Ascending aorta (tissue), 2 donors: ENCODE data around the gene SHISAL1. TPM values are rescaled to one million over a fixed set of nuclear protein-coding genes. Genes with fewer than 3 reads are reported as not detected.

Experiments used
- DNase-seq, 2 donors: peaks; one replicate each; pipeline ENCODE4 v3.0.0-alpha.2; 2019; ENCODE audit warnings: low spot score in 2 of 2
- H3K27ac ChIP-seq, 2 donors: fragments of 200-600 bp; sonication (generic); one replicate each; pipeline ENCODE4 v1.5.1; 2016 to 2017; ENCODE audit warnings: mild to moderate bottlenecking in 1 of 2
- H3K27me3 ChIP-seq: fragments of 200-600 bp; sonication (generic); one replicate; pipeline ENCODE4 v1.5.1; 2017
- H3K36me3 ChIP-seq, 2 donors: fragments of 200-600 bp; sonication (generic); one replicate each; pipeline ENCODE4 v1.5.1; 2016
- H3K4me1 ChIP-seq, 2 donors: fragments of 200-600 bp; sonication (generic); one replicate each; pipeline ENCODE4 v1.5.1; 2016 to 2017; ENCODE audit warnings: mild to moderate bottlenecking in 1 of 2
- H3K4me3 ChIP-seq, 2 donors: fragments of 200-600 bp; sonication (generic); one replicate each; pipeline ENCODE4 v1.5.1; 2016 to 2017; ENCODE audit warnings: mild to moderate bottlenecking in 1 of 2
- H3K9me3 ChIP-seq, 2 donors: fragments of 200-600 bp; sonication (generic); one replicate each; pipeline ENCODE4 v1.5.1; 2016
- CTCF ChIP-seq, 3 experiments: fragments of 200-600 bp in 2 of 3; fragments of 450-650 bp in 1 of 3; sonication (generic) in 2 of 3; IDR thresholded peaks; one replicate each; pipeline ENCODE4 v1.5.1; 2016 to 2019; ENCODE audit warnings: antibody characterized with exemption in 3 of 3, mild to moderate bottlenecking in 1 of 3, moderate library complexity in 1 of 3
- intact Hi-C: fragments of 100-400 bp; cut with DNase I; formaldehyde crosslinking; loops from one replicate; pipeline ENCODE4 v1.15.1; 2023
- total RNA-seq: library from RNA; depleted of rRNA; stranded (reverse); fragments of >200 nt; gene quantifications from one replicate; pipeline ENCODE4 v1.1.0, GENCODE V29; 2016

The SHISAL1 gene
- total RNA-seq, 1 donor from 2014 or later, result 1.6 TPM

- Histone ChIP-seq H3K27me3 (no peaks in the 10 kb centered on the region), H3K27ac (no peak overlapping the region), H3K9me3 (peaks cover 0 to 9% of the 10 kb centered on the region in 2 donors), H3K4me1 (no peaks in the 10 kb centered on the region), H3K4me3 (no peak overlapping the region), H3K36me3 (no peaks in the 10 kb centered on the region)
- no peak for TF ChIP-seq CTCF (IDR thresholded peaks at IDR 0.05)
- intact Hi-C loops, result no loop called here
- no peak for DNase-seq
Measured at GRCh38 chr22:44295406-44295805, 17.3 kb downstream of the SHISAL1 start.

DNA sequence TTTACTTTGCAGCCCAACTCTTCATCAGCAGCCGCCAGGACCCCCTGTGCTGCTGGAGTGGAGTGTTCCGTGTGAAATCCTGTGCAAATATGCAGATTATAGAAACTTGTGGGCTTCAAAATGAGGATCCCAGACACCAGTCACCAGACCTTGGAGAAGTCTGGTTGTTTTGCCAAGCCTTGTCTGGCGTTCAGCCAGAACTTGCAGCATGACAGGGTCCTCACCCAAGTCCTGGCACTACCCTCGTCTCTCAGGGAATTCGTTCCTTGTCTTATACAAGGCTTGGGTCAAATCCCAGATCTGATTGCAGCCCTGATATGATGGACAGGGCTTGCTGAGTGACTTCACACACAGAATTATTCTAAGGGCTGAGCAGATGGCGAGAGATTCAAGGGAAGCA, 18.9 kb downstream of the SHISAL1 start:
- DNase-seq, result no peak
- no peaks in the 10 kb centered on the region for H3K27me3 ChIP-seq
- peaks cover 0 to 9% of the 10 kb centered on the region in 2 donors for H3K9me3 ChIP-seq
- no peaks in the 10 kb centered on the region for H3K36me3 ChIP-seq
- no peak overlapping the region for H3K27ac ChIP-seq
- no peak for TF ChIP-seq CTCF (IDR thresholded peaks at IDR 0.05)
- intact Hi-C loops, result no loop called here
- no peak overlapping the region for H3K4me3 ChIP-seq
- no peaks in the 10 kb centered on the region for H3K4me1 ChIP-seq

DNA sequence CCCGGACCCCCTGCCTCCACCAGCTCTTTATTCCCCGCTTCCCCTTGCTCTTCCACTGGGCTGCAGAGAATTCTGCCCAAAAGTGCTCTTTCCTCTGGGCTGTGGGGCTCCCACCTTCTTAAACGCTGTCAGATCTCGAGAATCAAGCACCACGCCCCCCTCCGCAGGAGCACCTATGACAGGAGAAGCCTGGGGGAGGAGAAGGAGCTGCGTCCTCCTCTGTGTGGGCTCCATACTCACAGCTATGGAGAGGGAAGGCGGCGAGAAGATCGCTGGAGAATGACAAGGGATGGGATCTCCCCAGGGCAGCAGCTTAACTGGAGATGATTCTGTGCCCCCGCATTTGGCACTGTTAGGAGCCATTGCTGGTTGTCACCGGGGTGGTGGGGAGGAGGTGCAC, 19.7 kb downstream of the SHISAL1 start:
- TF ChIP-seq CTCF (IDR thresholded peaks at IDR 0.05), result no peak
- H3K27ac ChIP-seq, result no peak overlapping the region
- H3K27me3 ChIP-seq, result no peaks in the 10 kb centered on the region
- H3K36me3 ChIP-seq, result no peaks in the 10 kb centered on the region
- no peak for DNase-seq
- H3K9me3 ChIP-seq, result peaks cover 0 to 9% of the 10 kb centered on the region in 2 donors
- H3K4me3 ChIP-seq, result no peak overlapping the region
- intact Hi-C loops, result no loop called here
- no peaks in the 10 kb centered on the region for H3K4me1 ChIP-seq

DNA sequence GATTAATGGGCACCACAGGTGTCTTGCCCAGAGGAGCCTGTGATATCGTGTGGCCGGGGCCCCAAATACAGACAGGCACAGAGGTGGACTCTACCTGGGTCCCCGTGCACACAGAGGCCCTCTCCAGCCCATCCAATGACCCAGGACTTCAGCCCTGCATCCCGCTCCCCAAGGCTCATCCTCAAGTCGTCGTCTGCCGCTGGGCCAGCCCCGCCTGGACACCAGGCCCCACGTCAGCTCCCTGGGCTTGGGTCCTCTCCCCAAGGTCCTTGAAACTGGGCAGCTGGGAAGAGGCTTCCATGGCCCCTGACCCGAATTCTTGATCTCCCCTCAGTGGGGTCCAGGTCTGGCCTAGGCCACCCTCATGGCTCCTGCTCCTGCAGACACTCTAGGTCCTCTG, 20.2 kb downstream of the SHISAL1 start:
- Histone ChIP-seq H3K27ac (no peak overlapping the region), H3K4me1 (no peaks in the 10 kb centered on the region), H3K36me3 (no peaks in the 10 kb centered on the region), H3K4me3 (no peak overlapping the region), H3K27me3 (no peaks in the 10 kb centered on the region), H3K9me3 (peaks cover 0 to 9% of the 10 kb centered on the region in 2 donors)
- no peak for DNase-seq
- no peak for TF ChIP-seq CTCF (IDR thresholded peaks at IDR 0.05)
- intact Hi-C loops, result no loop called here

DNA sequence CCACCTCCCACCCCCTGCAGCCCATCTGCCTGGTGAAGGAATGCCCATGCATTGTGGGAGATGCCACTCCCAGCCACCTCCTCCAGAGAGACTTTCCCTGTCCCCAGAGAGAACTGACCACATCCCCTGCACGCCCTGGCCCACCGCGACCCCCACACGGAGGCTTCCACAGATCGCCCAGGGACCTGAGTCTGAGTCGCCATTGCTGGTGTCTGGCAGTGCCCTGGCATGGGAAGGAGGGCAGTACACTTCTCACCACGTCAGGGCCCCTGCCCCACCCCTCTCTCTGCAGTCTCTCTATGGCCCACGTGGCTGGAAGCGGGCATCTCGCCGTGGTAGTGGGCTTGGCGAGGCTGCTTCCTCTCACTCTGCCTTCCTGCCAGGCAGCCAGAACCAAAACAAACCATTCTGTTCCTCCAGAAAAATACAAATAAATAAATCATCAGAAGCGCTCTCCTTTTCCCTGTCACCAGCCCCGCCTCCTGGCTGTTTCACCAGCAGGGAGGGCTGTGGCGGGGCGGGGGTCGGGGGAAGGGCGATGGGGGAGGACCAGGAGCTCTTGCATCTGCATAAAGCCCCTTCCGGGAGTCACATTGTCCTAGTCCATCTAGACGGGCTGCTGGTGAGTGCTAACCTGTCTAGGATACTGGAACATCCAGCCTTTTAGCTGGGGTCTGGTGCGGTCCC, 20.9 kb downstream of the SHISAL1 start:
- TF ChIP-seq CTCF (IDR thresholded peaks at IDR 0.05), result no peak
- no peaks in the 10 kb centered on the region for H3K27me3 ChIP-seq
- H3K27ac ChIP-seq, result no peak overlapping the region

GRCh38 chr22:44291265-44291664, 21.5 kb downstream of the SHISAL1 start:
- Histone ChIP-seq H3K4me1 (no peaks in the 10 kb centered on the region), H3K4me3 (no peak overlapping the region), H3K36me3 (no peaks in the 10 kb centered on the region), H3K27ac (no peak overlapping the region), H3K27me3 (no peaks in the 10 kb centered on the region), H3K9me3 (peaks cover 0 to 9% of the 10 kb centered on the region in 2 donors)
- DNase-seq, result no peak
- no peak for TF ChIP-seq CTCF (IDR thresholded peaks at IDR 0.05)
- intact Hi-C loops, result no loop called here

More for the DNA sequence above, 20.9 kb downstream of the SHISAL1 start:
- H3K4me1 ChIP-seq, result no peaks in the 10 kb centered on the region
- no peaks in the 10 kb centered on the region for H3K36me3 ChIP-seq
- intact Hi-C loops, result no loop called here
- peaks cover 0 to 9% of the 10 kb centered on the region in 2 donors for H3K9me3 ChIP-seq
- H3K4me3 ChIP-seq, result no peak overlapping the region
- no peak for DNase-seq
